Stimulated activated CD4-positive, alpha-beta T cell treated with anti-CD3 and anti-CD28 coated beads, Interleukin-2, amount 100 ng/mL, for 4 hours (primary cell): ENCODE measurements around the gene KRTAP5-8.
"Not testable (repeated sequence)": the region's sequence is repeated elsewhere in the genome, so short reads cannot be mapped to it uniquely, and the experiment has no call there.

Experiments
- DNase-seq: peaks from one replicate; pipeline ENCODE4 v3.0.0-alpha.2; 2020; ENCODE audit warnings: low read depth

KRTAP5-8 gene

GRCh38 chr11:71537977-71538665 is at the start of gene KRTAP5-8:
KRTAP5-8 (plus strand) TSS chr11:71538025; CDS start chr11:71538056, 31 bp downstream.
- DNase-seq, result not testable (repeated sequence)

- no peak for DNase-seq
Observed at GRCh38 chr11:71488681-71489270, 49.0 kb upstream of the KRTAP5-8 start.

GRCh38 chr11:71489311-71490043 is 48.3 kb upstream of the KRTAP5-8 start:
- DNase-seq, result no peak

GRCh38 chr11:71490044-71490730 is 47.6 kb upstream of the KRTAP5-8 start:
- DNase-seq, result no peak

GRCh38 chr11:71490731-71491390 is 47.0 kb upstream of the KRTAP5-8 start:
- no peak for DNase-seq

- no peak for DNase-seq
Observed at GRCh38 chr11:71491531-71491930, 46.3 kb upstream of the KRTAP5-8 start.

- DNase-seq, result no peak
Observed at GRCh38 chr11:71491940-71492339, 45.9 kb upstream of the KRTAP5-8 start.

GRCh38 chr11:71495286-71496230 is 42.3 kb upstream of the KRTAP5-8 start:
- no peak for DNase-seq

- DNase-seq, result no peak
Observed at GRCh38 chr11:71496421-71496820, 41.4 kb upstream of the KRTAP5-8 start.

- DNase-seq, result no peak
Observed at GRCh38 chr11:71498091-71498490, 39.7 kb upstream of the KRTAP5-8 start.

GRCh38 chr11:71499125-71499524 is 38.7 kb upstream of the KRTAP5-8 start:
- DNase-seq, result no peak

- DNase-seq, result no peak
Observed at GRCh38 chr11:71499546-71499945, 38.3 kb upstream of the KRTAP5-8 start.

- no peak for DNase-seq
Observed at GRCh38 chr11:71500601-71501021, 37.2 kb upstream of the KRTAP5-8 start.

- DNase-seq, result no peak
Observed at GRCh38 chr11:71501071-71501985, 36.5 kb upstream of the KRTAP5-8 start.

GRCh38 chr11:71502026-71502425 is 35.8 kb upstream of the KRTAP5-8 start:
- DNase-seq, result no peak

- no peak for DNase-seq
Observed at GRCh38 chr11:71502871-71503435, 34.9 kb upstream of the KRTAP5-8 start.

- no peak for DNase-seq
Observed at GRCh38 chr11:71504531-71504930, 33.3 kb upstream of the KRTAP5-8 start.

- DNase-seq, result no peak
Observed at GRCh38 chr11:71505001-71505400, 32.8 kb upstream of the KRTAP5-8 start.

- DNase-seq, result no peak
Observed at GRCh38 chr11:71505781-71506180, 32.0 kb upstream of the KRTAP5-8 start.
